Epidermal melanocyte (primary cell): ENCODE results near the gene THAP4.

Experiments
- DNase-seq: peaks from one replicate; pipeline ENCODE4 v3.0.0; 2011; ENCODE audit warnings: low spot score; ENCODE audit not compliant: insufficient read length

The THAP4 gene

GRCh38 chr2:241640165-241640795 is 3.3 kb upstream of the THAP4 start:
- DNase-seq, result peak; percentile 38

GRCh38 chr2:241639385-241639784 is 2.4 kb upstream of the THAP4 start:
- no peak for DNase-seq

DNA sequence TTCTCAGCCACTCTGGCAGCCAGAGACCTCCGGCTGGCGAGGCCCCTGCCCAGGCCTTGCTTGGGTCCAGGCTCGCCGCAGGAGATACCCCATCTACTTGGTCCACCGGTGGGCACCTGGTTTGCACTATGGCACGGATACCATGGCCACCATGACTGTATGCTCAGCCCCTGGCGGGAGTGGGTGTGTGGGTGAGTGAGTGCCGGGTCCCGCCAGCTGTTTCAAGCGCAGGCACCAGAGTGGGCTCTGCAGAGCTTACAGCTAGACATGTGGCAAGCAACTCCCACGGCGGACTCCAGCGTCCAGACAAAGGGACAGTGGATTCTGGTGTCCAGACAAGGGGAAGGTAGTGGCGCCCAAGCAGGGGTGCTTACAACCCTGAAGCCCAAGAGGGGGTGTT is 2.0 kb upstream of the THAP4 start:
- DNase-seq, result no peak

GRCh38 chr2:241637795-241638660 is 1.1 kb upstream of the THAP4 start:
- peak; percentile 44 for DNase-seq

GRCh38 chr2:241636182-241637017 is 558 bp downstream of the THAP4 start:
- DNase-seq, result no peak

- DNase-seq, result no peak
Observed at GRCh38 chr2:241635756-241636155, 1.2 kb downstream of the THAP4 start.

- DNase-seq, result no peak
Observed at GRCh38 chr2:241633561-241633960, 3.4 kb downstream of the THAP4 start.

DNA sequence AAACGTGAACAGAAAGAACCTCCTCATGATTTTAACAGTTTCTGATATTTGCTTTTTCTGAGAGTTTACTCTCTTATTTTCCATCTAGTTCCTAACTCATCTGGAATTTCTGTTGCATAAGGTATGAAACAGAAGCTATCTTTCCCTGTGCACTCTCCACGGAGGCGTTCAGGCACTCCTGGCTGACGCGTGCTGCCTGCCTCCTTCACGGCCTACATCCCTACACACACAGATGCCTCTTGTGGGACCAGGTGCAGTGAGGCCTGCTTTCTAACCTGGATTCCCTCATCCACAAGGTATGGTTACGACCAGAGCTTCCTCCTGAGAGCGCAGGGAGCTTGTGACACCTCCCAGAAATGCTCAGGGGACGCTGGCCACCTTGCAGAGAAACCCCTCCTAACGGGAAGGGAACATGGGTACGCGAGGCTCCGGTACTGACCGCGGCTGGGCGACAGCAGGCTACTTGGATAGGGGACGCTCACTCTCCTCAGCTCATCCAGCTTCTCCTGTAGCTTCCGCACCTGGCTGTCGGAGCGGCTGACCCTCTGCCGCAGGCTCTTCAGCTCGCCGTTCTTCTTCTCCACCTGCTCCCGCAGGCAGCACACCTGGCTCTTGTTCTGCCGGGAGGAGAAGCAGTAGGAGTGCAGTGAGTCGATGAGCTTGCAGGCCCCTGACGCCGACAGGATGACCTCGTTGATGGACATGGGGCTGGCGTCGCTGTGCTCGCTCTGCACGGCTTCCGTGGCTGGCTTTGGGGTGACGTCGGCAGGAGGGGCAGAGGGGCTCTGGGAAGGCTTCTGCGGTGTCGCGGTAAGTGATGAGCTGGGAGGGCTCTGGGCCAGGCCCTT is 4.3 kb downstream of the THAP4 start:
- DNase-seq, result no peak

DNA sequence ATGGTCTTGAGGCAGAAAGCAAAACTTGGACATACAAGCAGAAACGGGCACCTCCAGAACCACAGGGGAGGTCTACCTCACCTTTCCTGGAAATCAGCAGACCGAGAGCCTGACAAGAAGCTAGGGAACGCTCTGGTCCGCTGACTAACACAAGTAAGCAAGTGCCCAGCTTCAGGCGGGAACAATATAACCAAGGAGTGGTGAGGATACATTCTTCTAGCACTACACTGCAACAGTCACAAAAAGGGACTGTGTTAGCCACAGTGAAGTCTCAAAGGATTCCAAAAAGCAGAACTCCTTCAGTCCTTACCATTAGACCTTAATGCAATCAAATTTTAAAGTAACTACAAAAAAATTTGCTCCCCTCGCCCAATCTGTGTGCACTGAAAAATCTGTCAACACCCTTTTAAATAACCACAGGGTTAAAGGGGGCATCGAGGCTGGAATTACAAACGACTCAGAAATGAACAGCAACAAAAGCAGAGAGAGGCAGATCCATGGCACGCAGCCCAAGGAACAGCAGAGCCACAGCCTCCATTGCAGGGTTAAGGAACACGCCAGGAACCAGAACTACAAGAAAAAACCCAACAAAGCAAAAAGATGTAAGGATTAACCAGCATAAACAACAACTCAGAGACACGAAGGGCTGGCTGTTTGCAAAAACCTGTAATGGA is 7.1 kb downstream of the THAP4 start:
- no peak for DNase-seq

- no peak for DNase-seq
Observed at GRCh38 chr2:241627675-241628074, 9.3 kb downstream of the THAP4 start.

- DNase-seq, result no peak
Observed at GRCh38 chr2:241620419-241620769, 16.6 kb downstream of the THAP4 start.

DNA sequence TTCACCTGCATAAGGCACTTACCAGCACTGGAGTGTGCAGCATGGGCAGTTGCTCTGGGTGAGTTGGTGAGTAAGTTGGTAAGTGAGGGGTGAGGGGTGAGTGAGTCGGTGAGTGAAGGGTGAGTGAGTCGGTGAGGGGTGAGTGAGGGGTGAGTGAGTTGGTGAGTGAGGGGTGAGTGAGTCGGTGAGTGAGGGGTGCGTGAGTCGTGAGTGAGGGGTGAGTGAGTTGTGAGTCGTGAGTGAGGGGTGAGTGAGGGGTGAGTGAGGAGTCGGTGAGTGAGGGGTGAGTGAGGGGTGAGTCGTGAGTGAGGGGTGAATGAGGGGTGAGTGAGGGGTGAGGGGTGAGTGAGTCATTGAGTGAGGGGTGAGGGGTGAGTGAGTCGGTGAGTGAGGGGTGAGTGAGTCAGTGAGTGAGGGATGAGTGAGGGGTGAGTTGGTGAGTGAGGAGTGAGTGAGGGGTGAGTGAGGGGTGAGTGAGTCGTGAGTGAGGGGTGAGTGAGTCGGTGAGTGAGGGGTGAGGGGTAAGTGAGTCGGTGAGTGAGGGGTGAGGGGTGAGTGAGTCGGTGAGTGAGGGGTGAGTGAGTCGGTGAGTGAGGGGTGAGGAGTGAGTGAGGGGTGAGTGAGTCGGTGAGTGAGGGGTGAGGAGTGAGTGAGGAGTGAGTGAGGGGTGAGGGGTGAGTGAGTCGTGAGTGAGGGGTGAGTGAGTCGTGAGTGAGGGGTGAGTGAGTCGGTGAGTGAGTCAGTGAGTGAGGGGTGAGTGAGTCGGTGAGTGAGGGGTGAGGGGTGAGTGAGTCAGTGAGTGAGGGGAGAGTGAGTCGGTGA is 17.1 kb downstream of the THAP4 start:
- DNase-seq, result no peak

GRCh38 chr2:241618829-241619228 is 18.1 kb downstream of the THAP4 start:
- DNase-seq, result no peak

DNA sequence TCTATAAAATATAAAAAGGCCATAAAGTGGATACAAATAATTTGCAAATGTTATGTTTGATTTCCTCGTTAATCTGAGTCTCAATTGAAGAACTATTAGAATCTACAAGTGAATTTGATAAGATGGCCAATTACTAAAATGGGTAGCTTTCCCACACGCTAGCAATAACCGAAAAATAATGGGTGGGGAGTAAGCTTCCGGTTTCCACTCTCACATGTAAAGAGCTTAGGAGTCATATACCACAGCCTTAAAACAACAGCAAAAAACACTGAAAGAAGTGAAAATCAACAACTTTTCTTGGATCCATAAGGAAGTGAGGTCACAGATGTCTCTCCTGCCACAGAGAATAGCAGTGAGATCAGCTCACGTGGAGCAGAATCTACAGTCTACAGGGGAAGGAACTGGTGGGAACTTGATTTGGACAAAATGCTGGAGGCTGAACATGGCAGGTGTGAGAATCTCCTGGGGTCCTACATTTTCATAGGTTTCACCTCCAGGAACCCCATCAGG is 18.6 kb downstream of the THAP4 start:
- no peak for DNase-seq

- DNase-seq, result no peak
Observed at GRCh38 chr2:241617431-241618154, 19.4 kb downstream of the THAP4 start.

DNA sequence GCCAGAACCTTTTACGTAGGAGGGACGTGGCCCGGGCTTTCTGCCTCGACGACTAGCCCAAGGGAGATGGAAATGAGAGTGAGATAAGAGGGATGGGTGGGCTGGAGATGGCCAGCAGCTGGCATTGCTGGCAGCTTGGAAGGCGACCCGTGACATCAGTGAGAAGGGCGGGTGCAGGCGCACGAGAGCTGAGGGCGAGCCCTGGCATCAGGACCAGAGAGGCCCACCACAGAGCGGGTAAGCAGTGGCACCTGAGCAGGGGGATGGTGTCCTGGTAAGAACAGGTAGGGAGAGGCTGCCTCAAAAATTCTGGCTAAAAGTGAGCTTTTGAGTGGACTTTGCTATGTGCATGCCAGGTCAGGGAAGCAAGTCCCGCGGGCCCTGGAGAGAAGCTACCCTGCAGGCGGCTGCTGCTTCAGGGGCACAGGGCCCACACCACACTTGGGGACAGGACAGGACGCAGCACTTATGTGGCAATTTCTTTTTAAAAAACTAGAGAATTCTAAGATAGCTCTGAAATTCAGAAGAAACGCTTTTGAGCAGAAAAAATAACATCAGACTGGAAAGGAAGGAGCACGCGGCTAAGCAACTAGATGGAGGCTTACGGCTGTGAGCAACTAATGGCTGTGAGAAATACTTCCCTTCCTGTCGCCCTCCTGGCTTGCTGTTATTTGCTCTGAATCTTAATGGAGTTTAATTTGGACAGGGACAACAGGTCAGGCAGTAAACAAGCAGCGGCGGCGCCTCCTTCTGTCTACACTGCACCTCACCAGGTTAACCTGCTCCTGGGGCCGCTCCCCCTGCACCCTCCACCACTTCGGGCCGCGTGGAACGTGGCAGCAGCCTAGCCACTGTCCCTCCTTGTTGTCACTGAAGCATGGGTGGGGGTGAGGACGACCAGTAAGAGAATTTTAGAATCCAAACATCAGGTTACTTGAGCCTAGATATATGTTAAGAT is 20.5 kb downstream of the THAP4 start:
- no peak for DNase-seq

DNA sequence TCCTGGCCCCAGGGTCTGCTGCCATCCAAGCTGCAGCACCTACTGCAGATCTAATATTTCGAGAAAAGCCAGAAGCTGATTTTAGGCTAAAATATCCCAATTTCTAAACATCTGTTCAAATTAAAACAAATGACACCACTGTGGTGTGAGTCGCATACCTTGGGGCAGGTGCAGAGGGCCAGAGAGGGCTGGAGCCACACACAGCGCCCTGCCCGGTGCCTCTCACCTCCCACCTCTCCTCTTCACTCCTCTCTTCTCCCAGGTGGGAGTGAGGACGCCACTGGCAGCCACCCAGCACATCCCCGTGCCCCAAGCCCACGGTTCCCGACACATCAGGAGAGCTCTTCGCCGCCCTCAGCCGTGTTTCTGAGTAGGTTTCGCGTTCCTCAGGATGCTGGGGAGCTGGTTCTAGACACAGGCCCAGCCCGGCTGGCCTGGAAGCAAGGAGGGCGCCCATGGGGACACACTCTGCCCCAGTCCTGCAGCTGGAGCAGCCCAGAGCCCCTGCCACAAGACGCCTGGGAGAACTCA is 21.4 kb downstream of the THAP4 start:
- DNase-seq, result no peak
